IPS-18a (cell line): Measurements from ENCODE around the gene TMEM132D.

Experiments used
- H3K27ac ChIP-seq: one replicate; pipeline ENCODE4 v1.5.1; 2013; ENCODE audit warnings: low read length
- H3K27me3 ChIP-seq: one replicate; pipeline ENCODE4 v1.6.1; 2013; ENCODE audit warnings: mild to moderate bottlenecking, low read length; ENCODE audit not compliant: control insufficient read depth, insufficient read depth
- H3K36me3 ChIP-seq: one replicate; pipeline ENCODE4 v1.6.1; 2013; ENCODE audit warnings: low read depth, low read length; ENCODE audit not compliant: control insufficient read depth
- H3K4me1 ChIP-seq: one replicate; pipeline ENCODE4 v1.6.1; 2013; ENCODE audit warnings: low read depth, low read length; ENCODE audit not compliant: control insufficient read depth
- H3K4me3 ChIP-seq: one replicate; pipeline ENCODE4 v1.5.1; 2013; ENCODE audit warnings: low read length
- H3K9ac ChIP-seq: one replicate; pipeline ENCODE4 v1.6.1; 2013; ENCODE audit warnings: mild to moderate bottlenecking, low read length, moderate library complexity
- H3K9me3 ChIP-seq: one replicate; pipeline ENCODE4 v1.6.1; 2013; ENCODE audit warnings: low read depth, low read length; ENCODE audit not compliant: control insufficient read depth

TMEM132D gene

GRCh38 chr12:129717438-129717837 is 186.4 kb downstream of the TMEM132D start:
- Histone ChIP-seq H3K9ac (no peak overlapping the region), H3K27me3 (no peaks in the 10 kb centered on the region), H3K4me3 (no peak overlapping the region), H3K9me3 (peaks cover 7% of the 10 kb centered on the region), H3K4me1 (no peaks in the 10 kb centered on the region), H3K27ac (no peak overlapping the region), H3K36me3 (no peaks in the 10 kb centered on the region)

- Histone ChIP-seq H3K4me3 (no peak overlapping the region), H3K9me3 (peaks cover 7% of the 10 kb centered on the region), H3K36me3 (no peaks in the 10 kb centered on the region), H3K27me3 (no peaks in the 10 kb centered on the region), H3K4me1 (no peaks in the 10 kb centered on the region), H3K9ac (no peak overlapping the region), H3K27ac (no peak overlapping the region)
These were observed 187.0 kb downstream of the TMEM132D start for GRCh38 chr12:129716825-129717224.

GRCh38 chr12:129706716-129707115 is 197.1 kb downstream of the TMEM132D start:
- Histone ChIP-seq H3K9ac (no peak overlapping the region), H3K4me1 (no peaks in the 10 kb centered on the region), H3K4me3 (no peak overlapping the region), H3K27ac (no peak overlapping the region), H3K36me3 (no peaks in the 10 kb centered on the region), H3K9me3 (peaks cover 22% of the 10 kb centered on the region), H3K27me3 (no peaks in the 10 kb centered on the region)

- no peak overlapping the region for H3K9ac ChIP-seq
- no peaks in the 10 kb centered on the region for H3K4me1 ChIP-seq
- no peak overlapping the region for H3K4me3 ChIP-seq
- H3K36me3 ChIP-seq: no peaks in the 10 kb centered on the region
- no peak overlapping the region for H3K27ac ChIP-seq
- peaks cover 22% of the 10 kb centered on the region for H3K9me3 ChIP-seq
- H3K27me3 ChIP-seq: no peaks in the 10 kb centered on the region
These were observed 199.5 kb downstream of the TMEM132D start for GRCh38 chr12:129704232-129704830.

- no peaks in the 10 kb centered on the region for H3K36me3 ChIP-seq
- H3K4me3 ChIP-seq: no peak overlapping the region
- no peaks in the 10 kb centered on the region for H3K4me1 ChIP-seq
- H3K27me3 ChIP-seq: no peaks in the 10 kb centered on the region
- H3K9me3 ChIP-seq: peaks cover 20% of the 10 kb centered on the region
- no peak overlapping the region for H3K27ac ChIP-seq
- no peak overlapping the region for H3K9ac ChIP-seq
These were observed 202.2 kb downstream of the TMEM132D start for GRCh38 chr12:129701631-129702101.

- H3K27me3 ChIP-seq: no peaks in the 10 kb centered on the region
- H3K36me3 ChIP-seq: no peaks in the 10 kb centered on the region
- H3K4me1 ChIP-seq: peaks cover 4% of the 10 kb centered on the region
- H3K27ac ChIP-seq: no peak overlapping the region
- H3K9ac ChIP-seq: no peak overlapping the region
- no peak overlapping the region for H3K4me3 ChIP-seq
- H3K9me3 ChIP-seq: peaks cover 21% of the 10 kb centered on the region
These were observed 203.8 kb downstream of the TMEM132D start for GRCh38 chr12:129700036-129700435.

- peaks cover 22% of the 10 kb centered on the region for H3K9me3 ChIP-seq
- no peaks in the 10 kb centered on the region for H3K36me3 ChIP-seq
- H3K27ac ChIP-seq: no peak overlapping the region
- H3K27me3 ChIP-seq: no peaks in the 10 kb centered on the region
- no peak overlapping the region for H3K4me3 ChIP-seq
- H3K9ac ChIP-seq: no peak overlapping the region
- peaks cover 4% of the 10 kb centered on the region for H3K4me1 ChIP-seq
These were observed 206.9 kb downstream of the TMEM132D start for GRCh38 chr12:129696926-129697325.

GRCh38 chr12:129696405-129696804 is 207.4 kb downstream of the TMEM132D start:
- Histone ChIP-seq H3K27me3 (no peaks in the 10 kb centered on the region), H3K9ac (no peak overlapping the region)

GRCh38 chr12:129693731-129694130 is 210.1 kb downstream of the TMEM132D start:
- Histone ChIP-seq H3K27me3 (no peaks in the 10 kb centered on the region), H3K27ac (no peak overlapping the region)

More at GRCh38 chr12:129696405-129696804, 207.4 kb downstream of the TMEM132D start:
- H3K4me3 ChIP-seq: no peak overlapping the region
- H3K27ac ChIP-seq: no peak overlapping the region
- H3K36me3 ChIP-seq: no peaks in the 10 kb centered on the region
- H3K4me1 ChIP-seq: peaks cover 4% of the 10 kb centered on the region
- peaks cover 23% of the 10 kb centered on the region for H3K9me3 ChIP-seq

DNA sequence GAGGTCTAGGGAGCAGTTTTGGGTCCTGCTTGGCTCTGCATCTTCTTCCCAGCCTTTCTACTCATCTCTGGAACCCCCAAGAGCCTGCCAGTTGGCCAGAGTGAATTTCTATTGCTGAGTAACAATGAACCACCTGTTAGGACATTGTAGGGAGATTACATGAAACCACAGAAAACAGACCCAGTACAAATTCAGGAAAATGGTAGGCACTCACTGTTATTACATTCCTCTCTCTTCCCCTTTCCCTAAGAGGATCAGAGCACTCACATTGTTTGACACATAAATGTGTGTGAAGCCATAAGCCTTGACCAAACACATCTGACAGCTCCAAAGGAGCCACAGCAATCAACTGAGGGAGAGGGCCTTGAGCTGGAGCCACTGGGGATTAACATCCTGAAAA is 216.1 kb downstream of the TMEM132D start:
- H3K4me1 ChIP-seq: no peaks in the 10 kb centered on the region
- peaks cover 15% of the 10 kb centered on the region for H3K9me3 ChIP-seq

More at GRCh38 chr12:129693731-129694130, 210.1 kb downstream of the TMEM132D start:
- no peak overlapping the region for H3K4me3 ChIP-seq
- peaks cover 4% of the 10 kb centered on the region for H3K4me1 ChIP-seq
- no peak overlapping the region for H3K9ac ChIP-seq
- H3K9me3 ChIP-seq: peaks cover 31% of the 10 kb centered on the region
- no peaks in the 10 kb centered on the region for H3K36me3 ChIP-seq

DNA sequence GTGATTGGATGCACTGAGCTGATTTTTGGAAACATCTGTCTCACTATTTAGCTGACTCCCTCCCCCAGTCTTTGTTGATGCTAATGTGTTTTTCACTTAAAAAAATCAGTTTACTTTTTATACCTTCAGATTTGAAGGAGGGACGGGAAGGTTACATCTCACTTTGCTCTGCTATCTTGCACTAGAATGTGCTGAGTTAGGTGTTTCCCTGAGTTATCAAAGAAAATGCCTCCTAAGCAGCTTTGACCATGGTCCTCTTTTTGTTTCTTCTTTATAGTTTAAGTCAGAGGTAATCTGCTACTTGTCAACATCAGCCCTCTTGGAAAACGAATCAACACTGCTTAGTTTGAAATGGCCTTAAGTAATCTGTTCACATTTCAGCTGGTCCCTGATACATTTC is 222.0 kb downstream of the TMEM132D start:
- no peak overlapping the region for H3K27ac ChIP-seq
- H3K4me3 ChIP-seq: no peak overlapping the region
- no peaks in the 10 kb centered on the region for H3K4me1 ChIP-seq
- no peaks in the 10 kb centered on the region for H3K27me3 ChIP-seq
- H3K36me3 ChIP-seq: no peaks in the 10 kb centered on the region
- no peak overlapping the region for H3K9ac ChIP-seq
- H3K9me3 ChIP-seq: peaks cover 25% of the 10 kb centered on the region

More for the DNA sequence above, 216.1 kb downstream of the TMEM132D start:
- no peak overlapping the region for H3K9ac ChIP-seq
- H3K27me3 ChIP-seq: no peaks in the 10 kb centered on the region
- no peak overlapping the region for H3K4me3 ChIP-seq
- H3K27ac ChIP-seq: no peak overlapping the region
- H3K36me3 ChIP-seq: no peaks in the 10 kb centered on the region

DNA sequence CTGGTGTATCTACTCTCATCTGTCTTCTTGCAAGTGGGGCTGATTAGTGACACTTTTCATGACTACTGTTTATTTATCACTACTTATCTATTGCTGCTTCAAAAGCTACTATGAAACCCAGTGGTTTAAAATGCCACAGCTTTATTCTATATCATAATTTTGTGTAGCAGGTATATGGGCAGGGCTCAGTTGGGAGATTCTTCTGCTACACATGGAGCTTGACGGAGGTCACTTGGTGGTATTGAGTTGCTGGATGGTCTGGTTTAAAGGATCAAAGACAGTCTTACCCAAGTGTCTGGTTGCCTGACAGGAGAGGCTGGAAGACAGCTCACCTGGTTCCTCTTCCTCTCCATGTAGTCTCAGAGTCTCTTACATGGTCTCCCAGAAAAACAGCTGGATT is 222.7 kb downstream of the TMEM132D start:
- Histone ChIP-seq H3K9ac (no peak overlapping the region), H3K4me3 (no peak overlapping the region), H3K27ac (no peak overlapping the region), H3K9me3 (peaks cover 25% of the 10 kb centered on the region), H3K27me3 (no peaks in the 10 kb centered on the region), H3K4me1 (no peaks in the 10 kb centered on the region), H3K36me3 (no peaks in the 10 kb centered on the region)
